Activated CD4-positive, alpha-beta T cell treated with anti-CD3 and anti-CD28 coated beads for 24 hours (primary cell): Measurements from ENCODE around the gene CYP4F8.
"Not testable (repeated sequence)": the region's sequence is repeated elsewhere in the genome, so short reads cannot be mapped to it uniquely, and the experiment has no call there.

Experiments
- DNase-seq, 2 donors: peaks; one replicate each; pipeline ENCODE4 v3.0.0-alpha.2; 2020; ENCODE audit warnings: low read depth in 2 of 2

CYP4F8 gene

DNA sequence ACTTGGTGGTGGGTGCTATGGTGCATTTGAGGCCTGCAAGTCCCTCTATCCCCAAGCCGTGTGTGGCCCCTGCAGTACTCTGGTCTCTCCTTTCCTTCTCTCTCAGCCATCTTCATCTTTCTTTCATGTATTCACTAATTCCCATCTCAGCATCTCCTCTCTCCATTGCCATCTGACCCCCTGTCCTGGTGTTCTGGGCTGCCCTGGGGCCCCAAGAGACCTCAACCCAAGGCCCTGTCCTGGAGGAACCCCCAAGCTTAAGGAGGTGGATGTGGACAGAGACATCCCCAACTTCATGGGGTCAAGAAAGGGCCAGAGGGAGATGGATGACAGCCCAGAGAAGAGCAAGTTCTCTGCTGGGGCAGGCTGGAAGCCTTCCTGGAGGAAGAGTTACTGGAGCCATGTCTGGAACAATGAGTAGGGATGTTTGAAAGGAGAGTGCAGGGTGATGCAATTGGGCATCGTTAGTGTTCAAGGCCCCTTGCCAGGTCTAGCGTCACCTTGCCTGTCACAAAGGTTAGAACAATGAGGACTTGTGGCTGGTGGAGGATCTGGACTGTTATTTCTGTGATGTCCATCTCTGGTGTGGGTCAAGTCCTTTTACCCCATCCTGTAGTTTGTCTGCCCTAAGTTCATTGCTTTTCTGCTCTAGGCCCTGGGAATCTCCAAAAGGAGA, 29.2 kb downstream of the CYP4F8 start:
- DNase-seq, result no peak

DNA sequence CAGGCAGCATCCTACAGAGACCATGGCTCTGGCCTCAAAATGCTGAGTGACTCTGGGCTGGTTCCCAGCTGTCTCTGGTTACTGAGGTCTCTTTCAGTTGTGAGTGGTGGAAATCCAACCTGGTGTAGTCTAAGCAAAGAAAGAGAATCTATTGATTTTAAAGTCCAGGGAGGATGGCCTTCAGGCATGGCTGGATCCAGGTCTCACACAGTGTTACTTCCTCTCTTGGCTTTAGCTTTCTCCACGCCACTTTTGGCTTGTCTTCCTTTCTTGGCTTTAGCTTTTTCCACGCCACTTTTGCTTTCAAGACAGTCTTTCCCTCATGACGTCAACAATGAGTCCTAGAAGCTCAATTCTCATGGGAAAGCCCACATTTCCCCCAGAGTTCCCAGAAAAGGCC, 29.8 kb downstream of the CYP4F8 start:
- DNase-seq, result no peak

DNA sequence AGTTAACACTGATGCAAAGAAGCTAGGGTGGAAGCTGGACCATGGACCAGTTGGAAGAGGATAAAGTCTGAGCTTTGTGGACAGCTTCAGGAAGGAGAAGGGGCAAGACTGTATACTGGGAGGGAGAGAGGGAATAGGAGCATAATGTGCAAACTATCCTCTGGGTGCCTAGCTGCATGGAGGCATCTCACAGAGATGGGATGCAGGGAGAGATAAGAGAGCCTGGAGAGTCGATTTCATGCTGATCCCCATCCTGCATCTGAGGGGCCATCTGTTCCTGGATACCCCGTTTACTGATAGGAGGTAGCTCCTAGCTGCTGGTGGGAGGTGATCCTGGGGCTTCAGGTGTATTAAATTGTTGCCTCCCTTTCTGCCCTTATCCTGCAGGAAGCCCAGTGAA, 34.5 kb downstream of the CYP4F8 start:
- DNase-seq, result no peak

DNA sequence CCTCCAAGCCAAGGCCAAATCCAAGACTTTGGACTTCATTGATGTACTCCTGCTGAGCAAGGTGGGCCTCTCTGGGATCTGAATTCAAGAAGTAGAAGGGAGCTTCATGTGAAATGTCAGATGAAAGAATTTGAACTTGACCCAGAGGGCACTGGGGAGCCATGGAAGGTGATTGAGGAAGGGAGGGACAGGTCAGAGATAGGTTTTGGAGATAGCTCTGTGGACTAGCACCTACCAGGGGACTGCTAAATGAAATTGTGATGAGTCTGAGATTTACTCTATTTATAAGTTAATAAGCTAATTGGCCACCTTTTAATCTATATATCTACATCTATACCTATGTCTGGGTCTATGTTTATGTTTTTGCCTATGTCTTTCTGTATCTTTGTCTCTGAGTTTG, 35.1 kb downstream of the CYP4F8 start:
- not testable (repeated sequence) for DNase-seq

DNA sequence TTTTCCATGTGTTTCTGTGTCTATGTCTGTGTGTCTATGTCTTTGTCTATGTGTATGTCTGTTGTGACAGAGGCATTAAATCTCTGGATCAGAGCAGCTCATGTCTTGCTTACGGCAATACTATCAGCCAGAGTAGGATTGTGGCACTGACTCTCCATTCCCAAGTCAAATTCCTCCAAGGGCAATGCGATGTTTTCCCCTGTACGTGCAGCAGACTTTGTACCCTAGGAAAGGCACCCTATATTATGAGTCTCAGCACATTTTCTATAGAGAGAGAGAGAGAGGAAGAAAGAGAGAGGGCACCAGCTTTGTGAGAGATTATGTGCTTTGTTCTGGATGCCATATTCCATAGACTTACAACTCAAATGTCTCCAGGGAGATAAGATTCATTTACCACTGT, 36.8 kb downstream of the CYP4F8 start:
- DNase-seq, result no peak

DNA sequence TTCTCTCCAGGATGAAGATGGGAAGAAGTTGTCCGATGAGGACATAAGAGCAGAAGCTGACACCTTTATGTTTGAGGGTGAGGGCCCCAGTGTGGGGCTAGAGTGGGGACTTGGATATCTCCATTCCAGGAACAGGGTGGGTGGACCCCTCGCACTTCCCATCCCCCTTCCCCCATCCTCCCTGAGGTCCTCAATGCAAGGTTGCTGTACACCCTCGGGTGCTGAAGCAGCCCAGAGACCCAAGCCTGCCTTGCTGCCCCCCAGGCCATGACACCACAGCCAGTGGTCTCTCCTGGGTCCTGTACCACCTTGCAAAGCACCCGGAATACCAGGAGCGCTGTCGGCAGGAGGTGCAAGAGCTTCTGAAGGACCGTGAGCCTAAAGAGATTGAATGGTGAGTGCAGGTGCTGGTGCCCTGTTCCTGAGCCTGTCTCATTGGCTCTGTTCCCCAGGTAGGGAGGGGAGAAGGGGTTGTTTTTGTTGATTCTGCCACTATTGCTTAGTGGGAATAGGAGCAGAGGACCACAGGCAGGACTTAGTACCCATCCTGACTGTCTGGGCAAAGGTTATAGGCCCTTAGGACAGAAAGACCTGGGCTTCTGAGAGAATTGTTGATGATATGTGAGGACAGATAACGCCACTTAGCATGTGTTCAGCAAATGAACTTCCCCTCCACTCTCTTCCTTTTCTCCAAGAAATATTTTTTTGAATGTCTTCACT, 37.7 kb downstream of the CYP4F8 start:
- DNase-seq, result no peak

DNA sequence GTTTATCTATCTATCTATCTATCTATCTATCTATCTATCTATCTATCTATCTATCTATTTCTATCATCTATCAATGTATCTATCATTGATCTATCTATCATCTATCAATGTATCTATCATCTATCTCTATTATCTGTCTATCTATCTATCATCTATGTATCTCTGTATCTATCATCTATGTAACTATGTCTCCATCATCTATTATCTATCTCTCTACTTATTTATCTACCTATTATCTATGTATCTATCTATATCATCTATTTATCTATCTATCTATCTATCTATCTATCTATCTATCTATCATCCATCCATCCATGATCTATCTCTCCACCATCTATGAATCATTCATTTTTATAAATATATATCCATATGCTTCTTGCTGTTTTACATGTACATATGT, 41.4 kb downstream of the CYP4F8 start:
- no peak for DNase-seq

DNA sequence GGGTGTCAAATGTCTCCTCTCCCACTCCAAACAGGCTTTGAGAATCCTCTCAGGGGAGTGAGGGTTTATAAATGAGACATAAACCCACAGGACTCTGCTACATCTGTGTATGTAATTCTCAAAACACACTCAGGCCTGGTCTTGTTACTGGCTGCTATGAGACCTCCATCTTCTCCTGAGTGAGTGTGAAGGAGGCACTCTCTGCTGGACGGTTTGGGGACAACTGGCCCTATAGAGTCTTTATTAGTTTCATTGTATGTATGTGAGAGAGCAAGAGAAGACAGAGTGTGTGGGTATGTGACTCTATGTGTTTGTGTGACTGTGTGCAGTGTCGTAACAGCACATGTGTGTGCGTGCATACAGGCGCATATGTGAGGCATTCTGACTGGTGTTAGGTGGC, 48.2 kb downstream of the CYP4F8 start:
- DNase-seq, result no peak

DNA sequence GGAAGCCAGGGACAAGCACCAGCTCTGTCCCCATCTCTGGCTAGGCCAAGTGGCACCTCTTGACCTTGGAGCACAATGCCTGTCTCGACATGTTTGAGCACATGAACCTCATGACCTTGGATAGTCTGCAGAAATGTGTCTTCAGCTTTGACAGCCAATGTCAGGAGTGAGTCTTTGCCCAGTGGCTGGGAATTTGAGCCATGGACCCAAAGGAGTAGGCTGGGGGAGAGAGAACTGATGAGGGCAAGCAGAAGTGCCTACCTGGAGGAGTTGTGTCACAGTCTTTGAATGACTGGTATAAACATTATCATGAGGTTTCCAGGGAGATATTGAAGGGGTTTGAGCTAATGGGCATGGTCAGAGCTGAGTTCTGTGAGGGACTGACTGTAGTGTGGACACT, 51.2 kb downstream of the CYP4F8 start:
- DNase-seq, result no peak

DNA sequence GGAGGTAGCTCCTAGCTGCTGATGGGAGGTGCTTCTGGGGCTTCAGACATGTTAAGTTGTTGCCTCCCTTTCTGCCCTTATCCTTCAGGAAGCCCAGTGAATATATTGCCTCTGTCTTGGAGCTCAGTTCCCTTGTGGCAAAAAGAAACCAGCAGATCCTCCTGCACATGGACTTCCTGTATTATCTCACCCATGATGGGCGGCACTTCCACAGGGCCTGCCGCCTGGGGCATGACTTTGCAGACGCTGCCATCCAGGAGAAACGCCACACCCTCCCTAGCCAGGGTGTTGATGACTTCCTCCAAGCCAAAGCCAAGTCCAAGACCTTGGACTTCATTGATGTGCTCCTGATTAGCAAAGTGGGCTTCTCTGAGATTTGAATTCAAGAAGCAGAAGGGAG, 51.9 kb downstream of the CYP4F8 start:
- no peak for DNase-seq

DNA sequence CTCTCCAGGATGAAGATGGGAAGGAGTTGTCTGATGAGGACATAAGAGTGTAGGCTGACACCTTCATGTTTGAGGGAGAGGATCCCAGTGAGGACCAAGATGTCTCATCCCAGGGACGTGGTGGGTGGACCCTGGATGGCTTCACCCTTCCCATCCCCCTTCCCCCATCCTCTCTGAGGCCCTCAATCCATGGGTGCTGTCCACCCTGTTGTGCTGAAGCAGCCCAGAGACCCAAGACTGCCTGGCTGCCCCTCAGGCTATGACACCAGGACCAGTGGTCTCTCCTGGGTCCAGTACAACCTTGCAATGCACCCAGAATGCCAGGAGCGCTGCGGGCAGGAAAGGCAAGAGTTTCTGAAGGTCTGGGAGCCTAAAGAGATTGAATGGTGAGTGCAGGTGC, 54.4 kb downstream of the CYP4F8 start:
- no peak for DNase-seq

DNA sequence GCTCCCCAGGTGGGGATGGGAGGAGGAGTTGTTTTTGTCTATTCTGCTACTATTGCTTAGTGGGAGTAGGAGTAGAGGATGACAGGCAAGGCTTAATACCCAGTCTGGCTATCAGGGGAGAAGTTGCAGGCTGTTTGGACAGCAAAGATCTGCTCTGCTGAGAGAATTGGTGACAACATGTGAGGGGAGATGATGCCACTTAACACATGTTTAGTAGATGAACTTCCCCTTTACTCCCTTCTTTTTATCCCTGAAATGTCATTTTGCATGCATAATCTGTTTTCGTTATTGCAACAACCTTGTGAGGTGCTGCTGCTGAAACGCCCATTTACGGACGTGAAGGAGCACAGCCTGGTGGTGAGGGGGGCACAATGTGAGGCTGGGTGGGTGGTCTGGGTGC, 54.9 kb downstream of the CYP4F8 start:
- no peak for DNase-seq

DNA sequence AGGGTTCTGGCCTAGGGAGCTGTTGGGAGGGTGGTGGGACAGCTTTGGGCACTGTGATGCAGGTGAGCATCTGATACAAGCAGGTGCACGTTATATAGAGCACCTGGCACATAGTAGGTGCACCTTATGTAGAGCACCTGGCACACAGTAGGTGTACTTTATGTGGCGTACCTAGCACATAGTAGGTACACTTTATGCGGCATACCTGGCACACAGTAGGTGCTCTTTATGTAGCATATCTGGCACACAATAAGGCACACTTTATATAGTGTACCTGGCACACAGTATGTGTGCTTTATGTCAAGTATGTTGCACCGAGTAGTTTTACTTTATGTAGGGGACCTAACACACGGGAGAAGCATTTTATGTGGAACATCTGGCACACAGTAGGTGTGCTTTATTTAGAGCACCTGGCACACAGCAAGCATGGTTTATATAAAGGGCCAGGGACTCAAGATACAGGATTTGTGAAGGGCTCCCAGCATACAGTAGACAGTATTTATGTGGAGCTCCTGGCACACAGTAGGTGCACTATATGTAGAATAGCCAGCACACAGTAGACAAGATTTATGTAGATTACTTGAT, 56.3 kb downstream of the CYP4F8 start:
- no peak for DNase-seq

DNA sequence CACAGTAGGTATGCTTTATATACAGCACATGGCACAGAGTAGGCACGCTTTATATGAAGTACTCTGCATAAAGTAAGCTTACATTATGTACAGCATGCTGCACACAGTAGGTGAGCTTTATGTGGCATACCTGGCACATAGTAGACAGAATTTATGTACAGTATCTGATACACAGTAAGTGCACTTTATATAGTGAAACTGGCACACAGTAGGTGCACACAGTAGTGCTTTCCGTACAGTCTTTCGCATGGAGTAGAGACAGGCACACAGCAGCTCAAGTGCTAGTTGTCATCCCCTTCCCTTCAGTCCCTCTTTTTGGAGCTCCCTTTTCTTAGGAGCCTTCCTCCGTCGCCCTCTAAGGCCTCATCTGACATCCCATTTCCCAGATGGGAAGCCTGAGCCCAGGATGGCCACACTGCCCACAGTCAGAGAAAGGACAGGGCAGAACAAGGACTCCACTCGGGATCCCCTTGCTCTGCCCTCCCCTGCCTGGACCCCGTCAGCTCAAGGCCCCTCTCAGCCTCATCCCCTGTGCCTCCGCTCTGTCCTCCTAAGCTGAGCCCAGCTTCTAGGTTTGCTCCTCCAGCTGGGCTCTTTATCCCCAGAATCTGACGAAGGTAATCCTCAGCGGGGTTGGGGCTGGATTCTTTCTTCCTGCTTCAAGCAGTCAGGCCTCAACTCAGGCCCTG, 57.0 kb downstream of the CYP4F8 start:
- DNase-seq, result no peak

DNA sequence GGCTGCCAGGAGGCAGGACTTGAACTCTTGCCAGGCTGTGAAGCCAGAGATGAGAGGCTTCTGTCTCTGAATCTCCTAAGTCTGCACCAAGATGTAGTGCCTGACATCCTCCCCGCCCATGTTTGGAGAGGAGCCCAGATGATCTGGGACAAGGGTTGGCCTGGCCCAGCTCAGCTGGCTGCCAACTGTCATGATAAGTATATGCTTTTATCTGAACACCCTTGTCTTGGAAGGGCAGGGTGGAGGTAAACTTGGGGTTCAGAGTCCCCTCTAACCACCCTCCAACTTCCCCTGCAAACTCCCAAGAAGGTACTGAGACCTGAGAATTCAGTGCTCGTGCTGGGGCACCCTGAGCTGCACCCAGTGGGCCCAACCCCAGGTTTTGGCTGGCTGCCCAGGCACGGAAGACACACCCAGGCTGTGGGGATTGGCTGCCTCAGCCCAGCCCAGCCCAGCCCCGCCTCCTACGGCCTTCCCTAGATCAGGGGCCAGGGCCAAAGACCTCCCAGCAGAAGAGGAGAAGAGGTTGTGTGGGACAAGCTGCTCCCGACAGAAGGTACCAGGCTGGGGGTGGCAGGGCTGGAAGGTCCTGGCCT, 57.7 kb downstream of the CYP4F8 start, which contains the start of gene CYP4F12:
CYP4F12 (plus strand) TSS at position 508 of the 596 bp plus-strand sequence. CDS start 443 bp downstream, outside the sequence.
- peak in 1 of 2 donors; percentile 4 for DNase-seq

DNA sequence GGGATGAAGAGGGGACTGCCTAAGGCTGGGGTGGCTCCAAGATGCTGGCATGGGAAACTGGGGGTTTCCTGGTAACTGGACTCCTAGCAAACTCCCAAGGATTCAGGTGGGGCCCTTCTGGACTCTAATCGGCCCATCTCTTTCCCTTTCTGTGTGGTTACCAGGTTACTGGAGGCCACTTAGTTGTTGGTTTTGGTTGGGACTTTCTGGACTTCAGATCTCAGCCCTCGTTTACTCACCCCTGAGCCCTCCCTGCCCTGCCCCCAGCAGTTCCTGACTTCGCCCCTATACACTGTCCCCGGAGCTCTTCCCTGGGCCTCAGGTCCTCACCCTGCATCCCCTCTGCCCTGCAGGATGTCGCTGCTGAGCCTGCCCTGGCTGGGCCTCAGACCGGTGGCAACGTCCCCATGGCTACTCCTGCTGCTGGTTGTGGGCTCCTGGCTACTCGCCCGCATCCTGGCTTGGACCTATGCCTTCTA, 58.2 kb downstream of the CYP4F8 start:
- no peak for DNase-seq

DNA sequence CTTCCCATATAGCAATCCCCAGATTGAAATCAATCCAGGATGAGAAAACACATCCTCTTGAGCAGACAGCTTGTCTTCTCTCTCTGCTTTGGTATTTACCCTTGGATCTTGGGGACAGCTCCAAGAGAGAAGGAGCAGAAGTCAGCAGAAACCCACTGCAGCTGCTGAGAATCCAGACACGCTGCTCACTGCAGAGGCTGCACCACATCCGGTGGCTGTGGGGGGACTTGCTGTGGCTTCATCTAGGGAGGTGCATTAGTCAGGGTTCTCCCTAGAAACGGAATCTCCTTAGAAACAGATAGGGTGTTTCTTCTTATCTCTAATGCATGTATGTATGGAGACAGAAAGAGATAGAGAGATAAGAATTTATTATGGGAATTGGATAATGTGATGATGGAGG, 60.5 kb downstream of the CYP4F8 start:
- no peak for DNase-seq

DNA sequence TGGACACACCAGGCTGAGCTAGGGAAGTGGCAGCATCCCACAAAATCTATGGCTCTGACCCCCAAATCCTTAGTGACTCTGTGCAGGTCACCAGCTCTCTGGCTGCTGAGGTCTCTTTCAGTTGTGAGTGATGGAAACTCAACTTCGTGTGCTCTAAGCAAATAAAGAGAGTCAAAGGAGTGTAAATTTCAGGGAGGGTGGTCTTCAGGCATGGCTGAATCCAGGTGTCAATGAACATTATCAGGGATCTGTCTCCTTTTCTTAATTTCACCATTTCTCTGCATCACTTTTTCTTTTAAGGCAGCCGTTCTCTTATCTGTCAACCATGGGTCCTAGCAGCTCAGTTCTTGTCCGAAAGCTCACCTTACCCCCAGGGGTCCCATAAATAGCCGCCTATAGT, 64.1 kb downstream of the CYP4F8 start:
- no peak for DNase-seq

DNA sequence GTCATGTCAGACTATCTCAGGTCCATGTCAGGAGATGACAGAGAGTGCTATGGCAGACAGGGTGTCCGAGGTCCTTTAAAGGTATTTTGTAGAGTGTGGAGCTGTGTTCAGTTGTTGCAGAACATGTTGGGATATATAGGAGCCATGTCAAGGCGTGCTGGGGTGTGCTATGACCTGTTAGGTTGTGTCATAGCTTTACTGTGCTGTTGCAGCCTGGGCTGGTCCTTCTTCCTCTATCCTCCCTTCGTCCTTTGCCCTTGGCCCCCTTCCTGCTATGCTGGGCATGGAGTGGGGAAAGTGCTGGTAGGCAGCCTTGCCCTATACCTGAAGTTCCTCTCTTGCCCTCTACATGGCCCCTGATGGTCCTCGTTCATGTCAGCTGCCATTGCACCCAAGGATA, 64.8 kb downstream of the CYP4F8 start:
- not testable (repeated sequence) for DNase-seq
